ENCODE data around the gene MPPED2. TPM values are rescaled to one million over a fixed set of nuclear protein-coding genes. Genes with fewer than 3 reads are reported as not detected.

Gene MPPED2
- total and polyA plus RNA-seq, 2 donors (not counting 3 experiments of a cell fraction or from before 2014, with no cell fraction given), result not detected

DNA sequence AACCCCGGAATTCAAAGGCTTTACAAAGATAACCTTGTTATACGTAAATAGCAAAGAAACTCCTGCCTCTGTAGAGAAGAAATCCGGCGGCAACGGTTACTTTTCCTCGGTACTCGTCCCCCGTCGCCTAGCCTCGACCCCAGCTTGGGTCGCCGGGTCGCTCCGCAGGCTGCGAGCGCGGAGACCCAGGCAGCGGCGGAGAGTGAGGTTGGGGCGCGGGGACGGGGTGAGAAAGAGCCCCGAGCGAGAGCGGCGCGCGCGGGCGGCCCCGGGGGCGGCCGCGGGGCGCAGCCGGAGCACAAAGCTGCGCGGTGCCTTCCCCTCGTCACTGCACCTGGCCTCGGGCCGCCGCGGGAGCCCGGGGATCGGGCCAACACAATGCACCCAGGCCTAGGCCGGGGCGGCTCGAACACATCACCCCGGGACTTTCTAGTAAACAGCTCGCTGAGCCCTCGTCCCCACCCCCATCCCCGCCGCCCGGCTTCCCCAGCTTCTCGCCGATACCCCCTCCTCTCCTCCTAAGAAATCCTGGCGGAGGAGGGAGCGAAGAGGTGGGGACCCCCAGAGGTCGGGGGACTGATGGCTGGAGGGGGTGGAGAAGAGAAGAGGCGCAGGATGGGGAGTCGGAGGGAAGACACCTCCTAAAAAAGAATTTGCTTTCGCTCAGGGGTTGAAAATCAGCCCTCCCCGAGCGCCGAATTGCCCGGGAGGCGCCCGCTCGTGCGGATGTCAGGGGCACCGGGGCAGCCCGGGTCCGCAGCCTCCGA is 845 bp downstream of the MPPED2 start:
- Histone ChIP-seq H3K9me1 (replicated peaks; ENCODE audit: control insufficient read depth, extremely low read depth, insufficient read depth, low read length) (no peaks in the 10 kb centered on the region), H3K4me2 (ENCODE audit: insufficient read depth, low read length) (no peak overlapping the region), H2AFZ (ENCODE audit: low read depth, low read length) (no peak overlapping the region), H3K27me3 (ENCODE audit: control insufficient read depth in 2 of 2, insufficient read depth in 2 of 2, low read length in 2 of 2) (peaks cover 37 to 49% of the 10 kb centered on the region in 2 experiments), H3K9me3 (replicated peaks; ENCODE audit: control insufficient read depth, insufficient read depth, low read length) (no peaks in the 10 kb centered on the region), H3K4me1 (ENCODE audit: control insufficient read depth, extremely low read depth, insufficient read depth, low read length) (no peaks in the 10 kb centered on the region), H3K4me3 (replicated peaks in 1 of 3; ENCODE audit: insufficient read depth in 1 of 3, low read depth in 1 of 3, low read length in 3 of 3) (no peak overlapping the region), H3K36me3 (ENCODE audit: control insufficient read depth in 2 of 2, extremely low read depth in 1 of 2, insufficient read depth in 2 of 2, low read length in 2 of 2) (no peaks in the 10 kb centered on the region), H4K20me1 (replicated peaks; ENCODE audit: control insufficient read depth, extremely low read depth, insufficient read depth, low read length) (no peaks in the 10 kb centered on the region), H3K79me2 (ENCODE audit: control insufficient read depth, insufficient read depth, low read length) (no peaks in the 10 kb centered on the region), H3K9ac (replicated peaks; ENCODE audit: extremely low read depth, insufficient read depth, low read length) (no peak overlapping the region), H3K27ac (ENCODE audit: insufficient read depth, low read depth, low read length) (no peak overlapping the region)
- no peak for DNase-seq (ENCODE audit: low read depth, low spot score)
- intact Hi-C loops (cut with micrococcal nuclease), result no loop called here
- BruUV-seq (replicated peaks), result no TSS peak
- ChIA-PET POLR2A (no interaction called here), CTCF (no interaction called here)
- peak; percentile 43 for TF ChIP-seq EZH2 (IDR thresholded peaks at IDR 0.05; ENCODE audit: borderline replicate concordance, low read depth, low read length, severe bottlenecking)
- TF ChIP-seq GATA2 (IDR thresholded peaks at IDR 0.05; ENCODE audit: insufficient read depth, insufficient read length, low read depth, low read length), result no peak
- dilution Hi-C loops (cut with MboI; ENCODE audit: extremely low pct_ligation_motif_present, low sequenced_read_pairs), result no loop called here
- no peak for FAIRE-seq

DNA sequence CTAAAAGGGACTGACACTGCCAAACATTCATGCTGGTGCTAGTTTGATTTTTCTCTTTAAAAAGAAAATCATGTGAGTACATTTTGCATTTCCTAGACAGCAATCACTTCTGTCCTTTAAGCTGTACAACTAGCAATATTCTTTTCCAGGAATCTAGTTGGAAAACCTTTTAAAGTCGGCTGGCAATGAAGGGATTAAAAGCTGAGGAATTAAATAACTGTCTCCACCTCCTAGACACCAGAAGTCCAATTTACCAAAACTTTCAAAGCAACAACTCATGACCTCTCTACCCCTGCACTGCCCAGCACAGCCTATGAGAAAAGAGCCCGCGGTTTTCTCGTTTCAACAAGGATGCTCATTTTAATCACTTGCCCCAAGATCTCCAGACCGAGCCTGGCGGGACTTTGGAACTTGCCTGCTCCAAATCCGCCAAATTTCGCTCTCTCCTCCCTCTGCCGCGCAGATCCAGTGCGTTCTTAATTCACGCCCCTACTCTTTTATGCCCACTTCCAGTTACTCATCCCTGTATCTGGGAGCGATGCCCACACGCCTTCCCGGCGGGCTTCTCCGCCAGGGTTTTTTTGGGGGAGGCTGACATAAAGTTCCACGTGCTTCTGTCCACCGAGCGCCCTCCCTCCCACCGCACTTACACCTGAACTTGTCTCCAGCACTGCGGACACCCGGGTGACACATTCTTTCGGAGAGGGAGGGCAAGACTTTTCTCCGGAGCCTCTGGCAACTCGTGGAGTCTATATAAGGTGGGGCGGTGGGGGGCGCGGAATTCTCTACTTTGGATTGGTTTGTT is 2.5 kb downstream of the MPPED2 start:
- intact Hi-C loops (cut with micrococcal nuclease), result no loop called here
- Histone ChIP-seq H4K20me1 (replicated peaks; ENCODE audit: control insufficient read depth, extremely low read depth, insufficient read depth, low read length) (no peaks in the 10 kb centered on the region), H2AFZ (ENCODE audit: low read depth, low read length) (no peak overlapping the region), H3K9me1 (replicated peaks; ENCODE audit: control insufficient read depth, extremely low read depth, insufficient read depth, low read length) (no peaks in the 10 kb centered on the region), H3K9me3 (replicated peaks; ENCODE audit: control insufficient read depth, insufficient read depth, low read length) (no peaks in the 10 kb centered on the region), H3K4me2 (ENCODE audit: insufficient read depth, low read length) (no peak overlapping the region), H3K79me2 (ENCODE audit: control insufficient read depth, insufficient read depth, low read length) (no peaks in the 10 kb centered on the region), H3K36me3 (ENCODE audit: control insufficient read depth in 2 of 2, extremely low read depth in 1 of 2, insufficient read depth in 2 of 2, low read length in 2 of 2) (no peaks in the 10 kb centered on the region), H3K27ac (ENCODE audit: insufficient read depth, low read depth, low read length) (no peak overlapping the region), H3K4me1 (ENCODE audit: control insufficient read depth, extremely low read depth, insufficient read depth, low read length) (no peaks in the 10 kb centered on the region), H3K27me3 (ENCODE audit: control insufficient read depth in 2 of 2, insufficient read depth in 2 of 2, low read length in 2 of 2) (peaks cover 37 to 49% of the 10 kb centered on the region in 2 experiments), H3K4me3 (replicated peaks in 1 of 3; ENCODE audit: insufficient read depth in 1 of 3, low read depth in 1 of 3, low read length in 3 of 3) (no peak overlapping the region), H3K9ac (replicated peaks; ENCODE audit: extremely low read depth, insufficient read depth, low read length) (no peak overlapping the region)
- DNase-seq (ENCODE audit: low read depth, low spot score) (no peak), FAIRE-seq (no peak)
- ChIA-PET POLR2A (no interaction called here), CTCF (no interaction called here)
- BruUV-seq (replicated peaks), result no TSS peak
- dilution Hi-C loops (cut with MboI; ENCODE audit: extremely low pct_ligation_motif_present, low sequenced_read_pairs), result no loop called here
- TF ChIP-seq, protein P1, sequence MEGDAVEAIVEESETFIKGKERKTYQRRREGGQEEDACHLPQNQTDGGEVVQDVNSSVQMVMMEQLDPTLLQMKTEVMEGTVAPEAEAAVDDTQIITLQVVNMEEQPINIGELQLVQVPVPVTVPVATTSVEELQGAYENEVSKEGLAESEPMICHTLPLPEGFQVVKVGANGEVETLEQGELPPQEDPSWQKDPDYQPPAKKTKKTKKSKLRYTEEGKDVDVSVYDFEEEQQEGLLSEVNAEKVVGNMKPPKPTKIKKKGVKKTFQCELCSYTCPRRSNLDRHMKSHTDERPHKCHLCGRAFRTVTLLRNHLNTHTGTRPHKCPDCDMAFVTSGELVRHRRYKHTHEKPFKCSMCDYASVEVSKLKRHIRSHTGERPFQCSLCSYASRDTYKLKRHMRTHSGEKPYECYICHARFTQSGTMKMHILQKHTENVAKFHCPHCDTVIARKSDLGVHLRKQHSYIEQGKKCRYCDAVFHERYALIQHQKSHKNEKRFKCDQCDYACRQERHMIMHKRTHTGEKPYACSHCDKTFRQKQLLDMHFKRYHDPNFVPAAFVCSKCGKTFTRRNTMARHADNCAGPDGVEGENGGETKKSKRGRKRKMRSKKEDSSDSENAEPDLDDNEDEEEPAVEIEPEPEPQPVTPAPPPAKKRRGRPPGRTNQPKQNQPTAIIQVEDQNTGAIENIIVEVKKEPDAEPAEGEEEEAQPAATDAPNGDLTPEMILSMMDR (IDR thresholded peaks at IDR 0.05; ENCODE audit: extremely low read depth in 1 of 2, insufficient read depth in 1 of 2, low read depth in 1 of 2, low read length in 2 of 2), result no peak
- TF ChIP-seq POLR2AphosphoS5 (IDR thresholded peaks at IDR 0.05; ENCODE audit: insufficient read depth, low read depth, low read length), result no peak
- TF ChIP-seq FOS (IDR thresholded peaks at IDR 0.05; ENCODE audit: borderline replicate concordance, insufficient read depth, low read length), result no peak
- TF ChIP-seq, protein P2, sequence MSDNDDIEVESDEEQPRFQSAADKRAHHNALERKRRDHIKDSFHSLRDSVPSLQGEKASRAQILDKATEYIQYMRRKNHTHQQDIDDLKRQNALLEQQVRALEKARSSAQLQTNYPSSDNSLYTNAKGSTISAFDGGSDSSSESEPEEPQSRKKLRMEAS (IDR thresholded peaks at IDR 0.05; ENCODE audit: insufficient read depth, insufficient read length), result no peak
- TF ChIP-seq MYC (IDR thresholded peaks at IDR 0.05; ENCODE audit: low read depth, low read length), result no peak
- no peak for TF ChIP-seq GATA2 (IDR thresholded peaks at IDR 0.05; ENCODE audit: insufficient read depth, insufficient read length, low read depth, low read length)
- TF ChIP-seq JUN (IDR thresholded peaks at IDR 0.05; ENCODE audit: borderline replicate concordance, insufficient read depth, insufficient read length, low read depth), result no peak
